SK-N-SH treated with all-trans-retinoic acid at 6 μM for 48 hours (cell line): ENCODE data around the gene PRDX6.

ENCODE experiments used
- ATAC-seq: fragments of 200-7000 bp; cut with Tn5 transposase; 3 replicates; pipeline ENCODE4 v1.9.1; 2020; ENCODE audit warnings: mild to moderate bottlenecking, moderate library complexity
- ARNTL ChIP-seq: fragments of 450-650 bp; formaldehyde crosslinking; IDR thresholded peaks from 2 replicates; pipeline ENCODE4 v1.5.0; 2020; ENCODE audit warnings: low read depth, mild to moderate bottlenecking, moderate library complexity, borderline replicate concordance
- CREB5 ChIP-seq: fragments of 250-450 bp; sonication (Bioruptor Pico); IDR thresholded peaks from 2 replicates; pipeline ENCODE4 v1.5.1; 2020; ENCODE audit warnings: low read depth, mild to moderate bottlenecking, moderate library complexity
- CSDC2 ChIP-seq: fragments of 250-450 bp; sonication (Bioruptor Pico); IDR thresholded peaks from 2 replicates; pipeline ENCODE4 v1.5.0; 2020; ENCODE audit warnings: mild to moderate bottlenecking, moderate library complexity
- CSRNP3 ChIP-seq: fragments of 250-450 bp; sonication (Bioruptor Pico); IDR thresholded peaks from 2 replicates; pipeline ENCODE4 v1.5.1; 2021; ENCODE audit warnings: mild to moderate bottlenecking, moderate library complexity
- ESRRG ChIP-seq: fragments of 250-450 bp; sonication (Bioruptor Pico); IDR thresholded peaks from 2 replicates; pipeline ENCODE4 v1.6.1; 2021; ENCODE audit warnings: mild to moderate bottlenecking
- GLIS3 ChIP-seq: fragments of 250-450 bp; sonication (Bioruptor Pico); IDR thresholded peaks from 2 replicates; pipeline ENCODE4 v1.5.0; 2020; ENCODE audit warnings: mild to moderate bottlenecking, moderate library complexity
- ISL1 ChIP-seq: fragments of 250-450 bp; sonication (Bioruptor Pico); IDR thresholded peaks from 2 replicates; pipeline ENCODE4 v2.1.2; 2022; ENCODE audit warnings: mild to moderate bottlenecking, moderate library complexity
- POU6F1 ChIP-seq: fragments of 250-450 bp; sonication (Bioruptor Pico); IDR thresholded peaks from 2 replicates; pipeline ENCODE4 v1.8.0; 2021; ENCODE audit warnings: low read depth, mild to moderate bottlenecking, moderate library complexity, borderline replicate concordance
- PPARA ChIP-seq: fragments of 250-450 bp; sonication (Bioruptor Pico); IDR thresholded peaks from 2 replicates; pipeline ENCODE4 v1.5.0; 2020; ENCODE audit warnings: mild to moderate bottlenecking, borderline replicate concordance
- RARB ChIP-seq: fragments of 250-450 bp; sonication (Bioruptor Pico); IDR thresholded peaks from 2 replicates; pipeline ENCODE4 v1.8.0; 2021; ENCODE audit warnings: mild to moderate bottlenecking, moderate library complexity
- TCF4 ChIP-seq: fragments of 250-450 bp; sonication (Bioruptor Pico); IDR thresholded peaks from 2 replicates; pipeline ENCODE4 v1.8.0; 2021; ENCODE audit warnings: mild to moderate bottlenecking, moderate library complexity, borderline replicate concordance
- TOX ChIP-seq: fragments of 250-450 bp; sonication (Bioruptor Pico); IDR thresholded peaks from 2 replicates; pipeline ENCODE4 v1.8.0; 2021; ENCODE audit warnings: mild to moderate bottlenecking, moderate library complexity, borderline replicate concordance
- TSHZ2 ChIP-seq: fragments of 250-450 bp; sonication (Bioruptor Pico); IDR thresholded peaks from 2 replicates; pipeline ENCODE4 v1.5.0; 2020; ENCODE audit warnings: mild to moderate bottlenecking, moderate library complexity
- ZFP30 ChIP-seq: fragments of 450-650 bp; formaldehyde crosslinking; IDR thresholded peaks from 2 replicates; pipeline ENCODE4 v1.5.0; 2022; ENCODE audit warnings: mild to moderate bottlenecking, moderate library complexity
- ZNF70 ChIP-seq: fragments of 450-650 bp; formaldehyde crosslinking; IDR thresholded peaks from 2 replicates; pipeline ENCODE4 v1.5.0; 2020; ENCODE audit warnings: mild to moderate bottlenecking, moderate library complexity
- ZNF8 ChIP-seq: fragments of 450-650 bp; formaldehyde crosslinking; IDR thresholded peaks from 2 replicates; pipeline ENCODE4 v1.5.0; 2020; ENCODE audit warnings: mild to moderate bottlenecking, moderate library complexity
- TF ChIP-seq, protein P1 (sequence below): fragments of 250-450 bp; sonication (Bioruptor Pico); IDR thresholded peaks from 2 replicates; pipeline ENCODE4 v1.8.0; 2020; ENCODE audit warnings: mild to moderate bottlenecking, moderate library complexity, borderline replicate concordance

The PRDX6 gene, protein sequence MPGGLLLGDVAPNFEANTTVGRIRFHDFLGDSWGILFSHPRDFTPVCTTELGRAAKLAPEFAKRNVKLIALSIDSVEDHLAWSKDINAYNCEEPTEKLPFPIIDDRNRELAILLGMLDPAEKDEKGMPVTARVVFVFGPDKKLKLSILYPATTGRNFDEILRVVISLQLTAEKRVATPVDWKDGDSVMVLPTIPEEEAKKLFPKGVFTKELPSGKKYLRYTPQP

GRCh38 chr1:173477286-173478093 is at the start of gene PRDX6:
TSS of gene PRDX6 (plus strand) at chr1:173477335. CDS start at chr1:173477398, 63 bp downstream.
- TF ChIP-seq CSRNP3 (no peak), POU6F1 (CRISPR knock-in tag) (no peak), PPARA (no peak), ESRRG (no peak), TOX (CRISPR knock-in tag) (no peak), TSHZ2 (CRISPR knock-in tag) (no peak), TCF4 (CRISPR knock-in tag) (no peak), ARNTL (CRISPR knock-in tag) (no peak), ZNF8 (CRISPR knock-in tag) (no peak), ISL1 (CRISPR knock-in tag) (no peak), ZNF70 (CRISPR knock-in tag) (no peak; the same call in 1 of the 2 replicates)
- peak; percentile 59 for ATAC-seq

- peak; percentile 99 for ATAC-seq
- TF ChIP-seq ZFP30 (CRISPR knock-in tag): no peak
- no peak for TF ChIP-seq TOX (CRISPR knock-in tag)
- no peak for TF ChIP-seq ISL1 (CRISPR knock-in tag)
- no peak for TF ChIP-seq CREB5 (CRISPR knock-in tag)
- TF ChIP-seq PPARA: no peak
Measured at GRCh38 chr1:173429471-173430402, 47.4 kb upstream of the PRDX6 start.

GRCh38 chr1:173430677-173431303 is 46.3 kb upstream of the PRDX6 start:
- no peak for ATAC-seq
- no peak for TF ChIP-seq CSRNP3
- no peak for TF ChIP-seq TCF4 (CRISPR knock-in tag)
- TF ChIP-seq PPARA: no peak
- TF ChIP-seq, protein P1, sequence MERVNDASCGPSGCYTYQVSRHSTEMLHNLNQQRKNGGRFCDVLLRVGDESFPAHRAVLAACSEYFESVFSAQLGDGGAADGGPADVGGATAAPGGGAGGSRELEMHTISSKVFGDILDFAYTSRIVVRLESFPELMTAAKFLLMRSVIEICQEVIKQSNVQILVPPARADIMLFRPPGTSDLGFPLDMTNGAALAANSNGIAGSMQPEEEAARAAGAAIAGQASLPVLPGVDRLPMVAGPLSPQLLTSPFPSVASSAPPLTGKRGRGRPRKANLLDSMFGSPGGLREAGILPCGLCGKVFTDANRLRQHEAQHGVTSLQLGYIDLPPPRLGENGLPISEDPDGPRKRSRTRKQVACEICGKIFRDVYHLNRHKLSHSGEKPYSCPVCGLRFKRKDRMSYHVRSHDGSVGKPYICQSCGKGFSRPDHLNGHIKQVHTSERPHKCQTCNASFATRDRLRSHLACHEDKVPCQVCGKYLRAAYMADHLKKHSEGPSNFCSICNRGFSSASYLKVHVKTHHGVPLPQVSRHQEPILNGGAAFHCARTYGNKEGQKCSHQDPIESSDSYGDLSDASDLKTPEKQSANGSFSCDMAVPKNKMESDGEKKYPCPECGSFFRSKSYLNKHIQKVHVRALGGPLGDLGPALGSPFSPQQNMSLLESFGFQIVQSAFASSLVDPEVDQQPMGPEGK (CRISPR knock-in tag): no peak
- TF ChIP-seq ARNTL (CRISPR knock-in tag): no peak
- no peak for TF ChIP-seq POU6F1 (CRISPR knock-in tag)
- no peak for TF ChIP-seq ZNF70 (CRISPR knock-in tag)
- TF ChIP-seq TOX (CRISPR knock-in tag): no peak
- TF ChIP-seq GLIS3 (CRISPR knock-in tag): no peak
- TF ChIP-seq CSDC2 (CRISPR knock-in tag): no peak
- no peak for TF ChIP-seq RARB (CRISPR knock-in tag)
